HL-60 (cell line): ENCODE data around the gene OR6M1.

Experiments used
- CTCF ChIP-seq: IDR thresholded peaks from one replicate; pipeline ENCODE4 v1.5.1; 2011; ENCODE audit warnings: low read length, control low read depth, inconsistent platforms; ENCODE audit not compliant: insufficient read depth
- GABPA ChIP-seq: IDR thresholded peaks from 2 replicates; pipeline ENCODE4 v1.6.1; 2012; ENCODE audit warnings: low read depth
- POLR2AphosphoS5 ChIP-seq: IDR thresholded peaks from 2 replicates; pipeline ENCODE4 v1.6.1; 2012; ENCODE audit warnings: low read depth
- REST ChIP-seq: IDR thresholded peaks from 2 replicates; pipeline ENCODE4 v1.6.1; 2012; ENCODE audit warnings: low read depth; ENCODE audit not compliant: insufficient replicate concordance
- SPI1 ChIP-seq: IDR thresholded peaks from 2 replicates; pipeline ENCODE4 v1.6.1; 2012; ENCODE audit warnings: low read depth, mild to moderate bottlenecking, borderline replicate concordance

GRCh38 chr11:123783536-123783935, 22.6 kb downstream of the OR6M1 start:
- TF ChIP-seq CTCF (no peak), REST (no peak), POLR2AphosphoS5 (no peak), GABPA (no peak), SPI1 (no peak)
